Measurements from ENCODE around the gene APOL4.
"Not testable (repeated sequence)": the region's sequence is repeated elsewhere in the genome, so short reads cannot be mapped to it uniquely, and the experiment has no call there.

The APOL4 gene

DNA sequence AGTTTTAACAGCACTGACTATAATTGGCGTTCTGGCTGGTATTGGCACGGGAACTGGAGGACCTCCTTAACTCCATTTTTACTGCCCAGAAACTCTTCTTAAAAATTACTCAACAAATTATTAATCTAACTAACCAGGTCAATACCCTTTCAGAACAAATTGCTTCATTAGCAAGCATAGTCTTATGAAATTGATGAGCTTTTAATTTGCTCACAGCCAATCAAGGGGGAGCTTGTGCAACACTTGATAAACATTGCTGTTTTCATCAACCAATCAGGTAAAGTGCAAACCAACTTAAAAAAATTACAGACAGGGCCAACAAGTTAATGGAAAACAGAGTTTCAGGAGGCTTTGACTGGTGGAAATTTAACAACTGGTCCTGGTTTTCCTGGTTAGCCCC lies 36.5 kb downstream of the APOL4 start:
- DNase-seq (ENCODE audit: low read depth) = no peak
- H3K4me3 ChIP-seq (ENCODE audit: low read length) = no peak overlapping the region
- TF ChIP-seq, protein P1, sequence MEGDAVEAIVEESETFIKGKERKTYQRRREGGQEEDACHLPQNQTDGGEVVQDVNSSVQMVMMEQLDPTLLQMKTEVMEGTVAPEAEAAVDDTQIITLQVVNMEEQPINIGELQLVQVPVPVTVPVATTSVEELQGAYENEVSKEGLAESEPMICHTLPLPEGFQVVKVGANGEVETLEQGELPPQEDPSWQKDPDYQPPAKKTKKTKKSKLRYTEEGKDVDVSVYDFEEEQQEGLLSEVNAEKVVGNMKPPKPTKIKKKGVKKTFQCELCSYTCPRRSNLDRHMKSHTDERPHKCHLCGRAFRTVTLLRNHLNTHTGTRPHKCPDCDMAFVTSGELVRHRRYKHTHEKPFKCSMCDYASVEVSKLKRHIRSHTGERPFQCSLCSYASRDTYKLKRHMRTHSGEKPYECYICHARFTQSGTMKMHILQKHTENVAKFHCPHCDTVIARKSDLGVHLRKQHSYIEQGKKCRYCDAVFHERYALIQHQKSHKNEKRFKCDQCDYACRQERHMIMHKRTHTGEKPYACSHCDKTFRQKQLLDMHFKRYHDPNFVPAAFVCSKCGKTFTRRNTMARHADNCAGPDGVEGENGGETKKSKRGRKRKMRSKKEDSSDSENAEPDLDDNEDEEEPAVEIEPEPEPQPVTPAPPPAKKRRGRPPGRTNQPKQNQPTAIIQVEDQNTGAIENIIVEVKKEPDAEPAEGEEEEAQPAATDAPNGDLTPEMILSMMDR (conservative IDR thresholded peaks at IDR 0.05; ENCODE audit: low read length) = no peak

GRCh38 chr22:36164621-36165020 lies 37.0 kb downstream of the APOL4 start:
- TF ChIP-seq, protein P1 (conservative IDR thresholded peaks at IDR 0.05; ENCODE audit: low read length) = no peak
- DNase-seq (ENCODE audit: low read depth) = no peak
- H3K4me3 ChIP-seq (ENCODE audit: low read length) = no peak overlapping the region

GRCh38 chr22:36163497-36163896 lies 38.1 kb downstream of the APOL4 start:
- TF ChIP-seq, protein P1 (conservative IDR thresholded peaks at IDR 0.05; ENCODE audit: low read length) = no peak
- H3K4me3 ChIP-seq (ENCODE audit: low read length) = no peak overlapping the region
- DNase-seq (ENCODE audit: low read depth) = no peak

DNA sequence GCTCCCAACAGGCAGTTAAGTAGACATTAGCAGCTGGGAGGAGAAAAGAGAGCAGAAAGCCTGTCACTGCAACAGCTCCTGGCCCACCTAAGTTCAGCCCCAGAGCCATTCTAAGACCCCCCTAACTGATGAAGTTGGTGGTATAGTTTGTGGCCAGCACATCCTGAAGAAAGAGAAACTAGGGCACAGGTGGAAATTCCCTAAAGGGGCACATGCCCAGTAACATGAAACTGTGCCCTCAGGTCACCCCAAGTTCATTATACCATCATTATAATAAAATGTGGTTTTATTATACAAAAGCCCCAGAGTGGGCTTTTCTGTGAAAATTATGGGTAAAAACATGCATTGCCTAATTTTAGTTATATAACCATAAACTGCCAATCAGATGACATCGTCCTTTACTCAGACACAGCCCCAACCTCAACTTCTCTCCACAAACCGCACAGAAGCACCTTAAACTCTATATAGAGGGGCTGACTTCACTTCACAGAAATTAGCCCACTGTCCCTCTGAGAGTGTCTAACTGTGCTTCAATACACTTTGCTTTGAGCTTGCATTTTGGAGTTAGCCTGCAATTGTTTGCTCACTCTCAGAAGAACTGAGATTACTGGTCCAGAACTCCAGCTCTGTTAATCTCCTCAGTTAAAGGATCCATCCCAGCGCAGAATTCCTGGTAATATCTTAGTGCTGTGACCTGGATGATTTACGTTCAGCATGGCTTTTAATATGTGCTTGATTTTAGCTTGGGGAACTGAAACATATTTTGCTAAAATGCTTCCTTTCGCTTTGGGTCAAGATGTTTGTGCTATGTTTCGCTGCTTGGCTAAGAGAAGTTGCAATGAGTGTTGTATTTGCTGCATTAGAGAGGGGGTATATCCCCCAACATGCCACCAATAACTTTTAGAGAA lies 39.2 kb downstream of the APOL4 start:
- TF ChIP-seq, protein P1 (conservative IDR thresholded peaks at IDR 0.05; ENCODE audit: low read length) = no peak
- H3K4me3 ChIP-seq (ENCODE audit: low read length) = no peak overlapping the region
- no peak for DNase-seq (ENCODE audit: low read depth)

DNA sequence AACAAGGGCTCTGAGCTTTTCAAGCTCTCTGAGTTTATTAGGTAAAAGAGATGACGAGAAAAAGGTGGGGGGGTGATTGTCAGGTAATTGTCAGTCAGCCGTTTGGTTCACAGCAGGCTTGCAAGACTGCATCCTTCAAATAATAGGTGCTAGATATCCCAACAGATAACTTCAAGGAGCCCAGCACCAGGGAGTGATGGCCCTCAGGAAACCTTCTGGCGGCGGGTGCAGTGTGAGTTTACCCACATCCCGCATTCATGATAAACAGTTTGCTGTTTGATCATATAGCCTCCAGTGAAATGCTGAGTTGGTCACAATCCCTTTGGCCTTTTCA lies 39.8 kb downstream of the APOL4 start:
- H3K4me3 ChIP-seq (ENCODE audit: low read length); DNase-seq (ENCODE audit: low read depth): not testable (repeated sequence)

DNA sequence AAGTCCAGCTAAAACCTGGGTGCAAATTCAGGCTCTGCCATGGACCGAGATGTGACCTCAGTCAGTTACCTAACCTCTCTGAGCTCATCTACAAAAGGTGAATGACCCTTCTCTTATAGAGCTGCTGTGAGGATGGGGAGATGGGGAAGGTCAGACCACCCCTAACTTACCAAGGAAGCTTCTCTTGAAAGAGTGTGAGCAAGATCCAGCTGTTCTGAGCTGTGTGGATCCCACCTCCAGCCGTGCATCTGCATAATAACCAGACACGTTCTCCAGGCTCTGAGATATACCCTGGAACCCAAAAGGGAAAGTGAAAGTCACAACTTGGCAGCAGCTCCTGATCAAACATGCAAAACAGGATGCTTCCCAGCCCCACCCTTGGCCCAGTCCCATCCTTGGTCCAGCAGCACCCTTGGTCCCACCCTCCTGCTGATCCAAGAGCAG lies 41.1 kb downstream of the APOL4 start, which contains the start of gene APOL3:
TSS of gene APOL3 (minus strand) at position 257 of the 444 bp plus-strand sequence. CDS start 11,700 bp downstream, outside the sequence.
- peak; percentile 71 for DNase-seq (ENCODE audit: low read depth)
- peak within 1 kb of the TSS; percentile 54 for H3K4me3 ChIP-seq (ENCODE audit: low read length)
- TF ChIP-seq, protein P1 (conservative IDR thresholded peaks at IDR 0.05; ENCODE audit: low read length) = no peak

DNA sequence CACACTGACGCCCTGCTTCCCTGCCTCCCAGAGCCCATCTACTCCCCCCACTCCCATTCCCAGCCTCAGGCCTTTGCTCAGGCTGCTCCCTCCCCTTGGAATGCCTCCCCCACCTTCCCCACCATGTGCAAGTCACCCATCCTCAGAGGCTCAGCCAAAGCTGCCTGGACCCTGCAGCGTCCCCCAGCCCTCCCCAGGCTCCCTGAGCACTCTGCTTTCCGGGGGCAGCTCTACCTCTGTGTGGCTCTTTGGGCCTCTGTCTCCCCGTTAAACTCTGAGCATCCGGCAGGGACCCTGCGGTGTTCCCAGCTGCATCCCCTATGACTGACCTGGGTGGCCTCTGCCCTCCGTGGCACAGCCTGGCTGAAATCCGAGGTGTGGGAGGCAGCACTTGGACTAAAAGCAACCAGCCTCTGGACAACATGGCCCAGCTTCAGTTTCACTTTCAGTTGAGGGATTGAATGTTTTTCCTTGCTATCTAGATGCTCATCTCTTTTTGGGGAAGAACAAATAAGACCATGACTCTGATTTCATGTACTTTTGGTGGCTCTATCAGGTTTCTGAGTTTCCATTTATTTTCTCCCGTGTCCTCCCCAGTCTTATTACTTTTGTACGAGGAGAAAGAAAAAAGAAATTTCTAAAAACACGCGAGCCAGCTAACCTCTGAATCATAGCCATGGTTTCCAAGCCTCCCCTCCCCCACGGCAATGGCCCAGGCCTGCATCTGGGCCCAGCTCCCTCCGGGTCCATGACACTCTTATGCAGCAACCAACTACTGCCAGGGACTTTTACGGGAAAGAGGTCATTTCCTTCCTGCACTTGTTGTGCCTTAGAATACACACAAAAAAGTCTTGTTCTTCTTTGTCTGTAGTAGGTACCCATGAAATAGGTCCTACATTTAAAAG lies 44.8 kb downstream of the APOL4 start:
- peak; percentile 78 for DNase-seq (ENCODE audit: low read depth)
- TF ChIP-seq, protein P1 (conservative IDR thresholded peaks at IDR 0.05; ENCODE audit: low read length) = no peak
- peak overlapping the region; percentile 59 for H3K4me3 ChIP-seq (ENCODE audit: low read length)

Measured in AG10803 (cell line).